SH-SY5Y (cell line): ENCODE results near the gene GDNF.

ENCODE experiments used
- GATA2 ChIP-seq: IDR thresholded peaks from 2 replicates; pipeline ENCODE4 v1.6.1; 2011; ENCODE audit warnings: mild to moderate bottlenecking, low read depth, low read length
- GATA3 ChIP-seq: IDR thresholded peaks from 2 replicates; pipeline ENCODE4 v1.6.1; 2011; ENCODE audit warnings: low read depth, mild to moderate bottlenecking, low read length, moderate library complexity

Gene GDNF, protein sequence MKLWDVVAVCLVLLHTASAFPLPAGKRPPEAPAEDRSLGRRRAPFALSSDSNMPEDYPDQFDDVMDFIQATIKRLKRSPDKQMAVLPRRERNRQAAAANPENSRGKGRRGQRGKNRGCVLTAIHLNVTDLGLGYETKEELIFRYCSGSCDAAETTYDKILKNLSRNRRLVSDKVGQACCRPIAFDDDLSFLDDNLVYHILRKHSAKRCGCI

DNA sequence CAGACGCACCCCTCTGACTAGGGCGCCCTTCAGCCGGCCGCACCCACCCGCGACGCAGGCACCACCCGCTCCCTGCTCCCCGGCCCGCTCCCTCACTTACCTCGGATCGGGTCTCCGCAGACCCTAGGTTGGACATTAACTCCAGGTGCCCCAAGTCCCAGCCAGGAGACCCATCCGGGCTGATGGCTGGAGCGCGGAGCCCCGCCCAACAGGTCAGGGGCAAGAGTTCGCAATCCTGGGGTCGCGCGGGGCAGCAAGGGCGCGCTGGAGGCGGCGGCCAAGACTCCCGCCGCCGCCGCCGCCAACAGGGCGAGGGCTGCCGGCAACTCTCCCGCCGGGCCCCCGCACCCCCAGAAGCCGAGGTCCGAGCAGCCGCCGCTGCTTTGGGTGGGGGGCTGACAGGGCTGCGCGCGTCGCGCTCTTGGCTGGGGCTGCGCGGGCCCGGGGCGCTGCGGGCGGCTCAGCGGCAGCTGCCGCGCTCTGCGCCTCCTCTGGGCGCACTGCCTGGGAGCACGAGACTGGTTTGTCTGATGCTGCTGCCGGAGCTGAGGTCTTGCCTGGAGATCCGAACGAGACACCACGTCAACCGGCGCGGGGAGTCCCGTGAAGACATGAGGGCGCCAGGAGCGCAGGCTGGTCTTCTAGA lies at the start of gene GDNF:
Gene GDNF, minus strand, starts transcription at position 635 of the 646 bp plus-strand sequence. CDS start 5,245 bp downstream, outside the sequence.
- TF ChIP-seq GATA3: no peak
- TF ChIP-seq GATA2: no peak

DNA sequence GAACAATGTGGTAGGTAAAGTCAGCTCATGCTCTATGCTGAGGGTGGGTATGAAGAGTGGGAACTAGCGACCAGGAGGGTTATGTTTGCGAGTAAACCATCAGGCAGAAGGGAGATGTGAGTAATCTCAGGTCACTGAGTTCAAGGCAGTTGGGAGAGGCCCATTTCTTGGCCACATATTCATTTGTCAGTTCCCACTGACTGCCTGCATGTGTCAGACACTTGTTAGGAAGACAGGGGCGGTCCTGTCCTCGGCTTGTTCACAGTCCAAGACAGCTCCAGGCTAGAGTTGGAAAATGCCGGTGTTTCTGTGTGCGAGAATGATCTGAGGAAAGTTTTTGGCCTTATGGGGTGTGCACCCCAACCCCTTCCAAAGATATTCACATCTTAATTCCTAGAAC lies 48.6 kb upstream of the GDNF start:
- TF ChIP-seq GATA2: no peak
- no peak for TF ChIP-seq GATA3

DNA sequence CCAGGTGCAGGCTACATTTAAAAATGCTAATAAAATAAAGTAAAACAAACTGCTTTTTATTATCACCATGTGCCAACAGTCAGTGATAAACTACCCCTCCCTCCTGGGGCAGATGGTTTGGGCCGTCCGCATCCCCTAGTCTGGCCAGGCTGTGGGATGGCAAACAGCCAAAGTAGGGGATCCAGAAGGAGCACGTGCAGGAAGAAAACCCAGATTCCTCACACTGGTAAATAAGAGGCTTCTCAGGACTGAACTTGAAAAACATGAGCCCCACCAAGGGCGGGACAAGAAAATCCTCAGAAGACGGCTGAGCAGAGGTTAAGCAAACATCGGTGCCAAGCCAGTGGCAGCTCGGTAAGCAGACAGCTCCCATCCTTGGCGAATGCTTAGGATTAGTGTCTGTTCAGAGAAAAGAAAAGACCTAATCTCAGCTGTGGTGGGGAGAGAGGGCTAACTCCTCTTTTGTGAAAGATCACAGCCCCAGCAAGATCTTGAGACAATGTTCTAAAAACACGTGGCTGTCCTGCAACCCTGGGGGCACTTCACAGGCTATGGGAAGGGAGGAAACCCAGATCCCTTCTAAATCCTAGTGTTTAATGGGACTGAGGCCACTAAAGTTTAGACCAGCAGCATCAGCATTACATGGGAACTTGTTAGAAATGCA lies 46.5 kb upstream of the GDNF start:
- TF ChIP-seq GATA2 (no peak), GATA3 (no peak)

DNA sequence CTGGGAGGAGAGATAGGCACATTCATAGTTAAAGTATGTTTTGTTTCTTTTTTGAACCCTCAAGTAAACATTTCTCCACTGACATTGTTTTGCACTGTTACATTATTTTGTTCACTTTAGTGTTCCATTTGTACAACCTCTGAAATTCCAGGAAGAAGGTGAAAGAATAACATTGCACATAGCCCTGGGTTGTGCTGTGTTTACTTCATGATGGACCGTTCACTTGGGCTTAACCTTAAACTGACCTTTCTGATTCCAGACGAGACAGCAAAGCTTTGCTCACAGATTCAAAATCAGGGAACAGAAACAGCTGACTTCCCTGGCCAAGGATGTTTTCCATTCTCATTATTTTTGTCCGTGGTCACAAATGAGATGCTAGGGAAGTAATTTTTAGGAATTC lies 42.8 kb upstream of the GDNF start:
- TF ChIP-seq GATA2: no peak

DNA sequence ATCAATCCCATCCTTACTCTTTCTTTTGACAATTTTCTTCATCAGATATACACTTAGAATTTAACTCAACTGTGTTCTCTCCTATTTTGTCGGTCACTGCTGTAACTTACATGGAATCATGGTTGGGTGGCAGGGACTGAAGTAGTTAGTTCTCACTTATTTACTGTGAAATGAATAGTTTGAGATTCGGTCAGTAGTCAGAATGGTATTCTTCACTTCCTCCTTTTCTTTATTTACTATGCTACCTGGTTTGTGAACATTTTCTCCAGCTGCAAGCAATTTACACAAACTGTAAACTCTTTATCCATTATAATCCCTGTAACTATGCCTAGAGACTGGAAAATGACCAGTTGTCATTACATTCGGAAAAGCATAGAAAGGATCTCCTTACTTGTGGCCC lies 41.5 kb upstream of the GDNF start:
- TF ChIP-seq GATA2: no peak
- TF ChIP-seq GATA3: no peak

DNA sequence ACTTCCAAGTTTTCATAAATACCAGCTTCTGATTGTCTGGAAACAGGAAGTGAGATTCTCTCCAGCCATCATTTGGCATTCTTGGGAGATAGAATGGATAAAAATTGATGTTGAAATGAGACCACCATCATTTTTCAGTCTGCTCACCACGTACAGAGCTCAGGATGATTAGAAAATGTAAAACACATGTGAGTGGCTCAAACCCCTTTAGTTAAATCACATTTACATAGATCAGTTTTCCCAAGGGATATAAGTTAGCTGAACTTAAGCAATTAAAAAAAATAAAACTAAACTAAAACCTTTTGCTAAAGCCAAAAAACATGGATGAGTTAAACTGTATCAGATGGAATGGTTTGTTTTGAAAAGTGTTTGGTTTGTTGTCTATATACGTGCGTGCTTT lies 37.1 kb upstream of the GDNF start:
- TF ChIP-seq GATA3: no peak
- no peak for TF ChIP-seq GATA2

DNA sequence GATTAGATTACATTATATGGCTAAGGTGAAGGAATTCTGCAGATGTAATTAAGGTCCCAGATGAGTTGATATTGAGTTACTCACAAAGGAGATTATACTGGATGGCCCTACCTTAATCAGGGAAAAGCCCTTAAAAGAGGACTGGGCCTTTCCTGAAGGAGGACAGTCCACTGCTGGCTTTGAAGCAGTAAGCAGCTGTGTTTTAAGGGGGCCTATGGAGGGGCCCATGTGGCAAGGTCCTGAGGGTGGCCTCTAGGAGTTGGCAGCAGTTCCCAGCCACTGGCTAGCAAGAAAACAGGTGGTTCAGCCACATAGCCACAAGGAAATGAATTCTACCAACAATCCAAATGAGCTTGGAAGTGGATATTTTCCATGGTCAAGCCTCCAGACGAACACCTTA lies 36.4 kb upstream of the GDNF start:
- no peak for TF ChIP-seq GATA2

DNA sequence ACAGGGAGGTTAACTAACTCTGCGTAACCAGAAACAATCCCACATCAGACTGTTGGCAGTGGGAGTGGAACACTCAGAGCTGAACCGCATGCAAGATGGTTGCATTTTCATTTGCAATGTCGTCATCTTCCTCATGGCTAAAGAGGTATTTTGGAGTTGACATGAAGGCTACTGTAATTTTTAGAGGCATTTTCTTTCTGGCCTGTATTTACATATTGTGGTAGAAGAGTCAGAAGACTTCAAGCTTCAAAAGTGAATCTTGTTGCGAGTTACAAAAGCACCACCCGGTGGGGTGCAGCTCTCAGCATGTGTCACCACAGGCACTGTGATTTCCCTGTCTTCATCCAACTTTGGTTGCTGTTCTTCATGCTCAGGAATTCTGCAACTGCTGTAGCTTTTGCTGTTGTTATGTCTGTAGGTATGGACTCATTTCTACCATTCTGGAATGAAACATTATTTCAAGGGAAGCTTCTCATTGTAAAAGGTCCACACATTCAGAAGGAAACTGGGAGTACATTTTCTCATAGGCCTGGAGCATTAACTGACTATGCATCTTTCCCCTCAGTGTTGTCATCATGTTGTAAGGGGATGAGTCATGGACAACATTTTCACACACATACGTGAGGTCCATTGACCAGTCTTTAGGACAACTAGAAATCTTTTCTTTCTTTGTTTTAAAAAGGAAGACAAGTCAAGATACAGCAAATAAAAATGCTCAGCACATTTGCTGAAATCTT lies 35.4 kb upstream of the GDNF start:
- no peak for TF ChIP-seq GATA3
- TF ChIP-seq GATA2: no peak

DNA sequence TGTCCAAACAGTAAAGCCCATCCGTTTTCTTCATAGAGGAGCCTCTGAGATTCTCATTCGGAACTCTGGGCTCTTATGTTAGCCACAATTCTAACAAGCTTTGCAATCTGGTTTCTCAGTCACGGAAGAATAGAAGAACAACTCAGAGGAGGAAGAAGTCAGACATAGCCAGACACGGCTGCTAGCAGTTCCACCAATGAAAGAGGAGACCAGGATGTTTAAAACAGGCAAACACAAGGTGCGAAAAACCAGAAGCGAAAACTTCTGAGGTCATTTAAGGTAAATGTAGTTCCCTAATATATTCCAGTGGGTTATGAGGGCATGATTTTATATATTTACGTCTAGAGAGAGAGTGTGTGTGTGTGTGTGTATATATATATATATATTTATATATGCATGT lies 34.1 kb upstream of the GDNF start:
- no peak for TF ChIP-seq GATA3
- TF ChIP-seq GATA2: no peak

DNA sequence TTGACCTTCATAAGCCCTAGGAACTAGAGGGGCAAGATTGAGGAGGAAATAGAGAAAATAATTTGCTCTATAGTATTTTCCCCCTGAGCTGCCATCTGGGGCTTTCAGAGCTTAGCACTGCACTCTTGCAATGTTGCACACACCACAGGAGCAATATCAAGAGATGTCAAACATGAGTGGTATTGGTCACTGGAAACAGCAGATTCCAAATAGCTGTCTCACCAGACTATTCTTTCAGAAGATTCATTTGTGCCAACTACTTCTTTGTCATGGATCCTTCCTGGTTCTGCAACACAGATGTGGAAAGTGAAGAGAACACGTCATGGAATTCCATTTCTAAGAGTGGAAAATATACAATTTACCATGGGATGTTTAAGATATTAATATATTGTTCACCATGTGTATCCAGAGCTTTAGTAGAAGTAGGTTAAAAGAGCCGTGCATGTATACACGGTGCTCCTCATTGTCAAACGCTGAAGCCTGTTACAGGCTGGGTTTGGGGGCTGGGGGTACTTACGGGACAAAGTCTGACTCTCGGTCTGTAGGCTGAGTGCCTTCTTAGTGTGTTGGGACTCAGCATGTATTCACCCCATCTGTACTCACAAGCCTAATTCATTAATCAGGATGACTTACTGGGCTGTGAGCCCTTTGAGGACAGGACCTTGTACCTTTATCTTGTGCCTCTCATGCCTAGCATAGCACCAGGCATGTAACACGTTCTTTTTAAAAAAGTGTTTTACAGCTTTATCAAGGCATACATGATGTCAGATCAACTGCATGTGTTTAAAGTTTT lies 31.4 kb upstream of the GDNF start:
- TF ChIP-seq GATA2 (no peak), GATA3 (no peak)

DNA sequence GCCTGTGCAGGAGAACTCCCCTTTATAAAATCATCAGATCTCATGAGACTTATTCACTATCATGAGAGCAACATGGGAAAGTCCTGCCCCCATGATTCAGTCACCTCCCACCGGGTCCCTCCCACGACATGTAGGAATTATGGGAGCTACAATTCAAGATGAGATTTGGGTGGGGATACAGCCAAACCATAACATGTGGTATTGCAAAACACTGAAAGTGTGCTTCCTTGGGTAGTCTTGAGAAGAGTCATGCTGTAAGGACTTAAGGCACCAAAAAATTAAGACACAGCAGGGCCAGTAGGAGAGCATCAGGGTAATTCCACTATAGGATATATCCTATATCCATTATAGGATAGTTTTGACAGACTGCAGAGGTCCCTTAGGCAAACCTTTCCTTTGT lies 29.4 kb upstream of the GDNF start:
- TF ChIP-seq GATA3 (no peak), GATA2 (no peak)

DNA sequence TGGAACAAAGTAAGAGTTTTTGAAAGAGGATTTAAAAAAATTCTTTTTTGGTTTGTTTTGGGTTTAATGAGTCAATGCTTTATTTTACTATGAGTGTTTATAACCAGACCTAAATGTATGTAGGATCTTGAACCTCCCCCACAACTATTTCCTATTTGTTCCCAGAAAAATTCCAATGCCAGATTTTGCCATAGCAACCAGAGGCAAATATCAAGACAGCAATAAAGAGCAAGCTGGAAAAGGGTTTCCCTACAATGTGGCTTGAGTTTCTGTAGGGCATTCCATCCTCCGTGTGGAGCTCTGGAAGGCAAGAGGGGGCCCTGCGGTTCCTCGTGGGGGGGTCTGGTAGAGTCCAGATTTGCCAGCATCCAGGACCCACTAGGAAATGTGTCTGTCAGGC lies 27.8 kb upstream of the GDNF start:
- TF ChIP-seq GATA3 (no peak), GATA2 (no peak)

DNA sequence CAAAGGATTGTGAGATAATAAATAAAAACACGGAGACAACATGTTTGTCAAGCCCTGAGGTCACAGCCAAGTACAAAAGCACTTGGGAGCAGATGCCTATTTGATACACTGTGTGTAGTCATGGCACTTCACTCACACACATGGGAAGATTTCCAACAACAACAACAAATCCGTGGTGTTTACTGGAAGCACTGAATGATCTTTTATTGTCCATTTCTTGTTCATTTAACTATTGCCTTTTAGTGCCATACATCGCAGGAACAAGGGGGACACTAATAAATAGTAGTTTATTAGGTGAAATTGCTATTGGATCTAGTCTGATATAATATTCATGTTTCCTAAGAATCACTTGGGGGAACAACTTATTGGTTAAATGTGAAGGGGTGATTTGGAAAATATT lies 20.4 kb upstream of the GDNF start:
- TF ChIP-seq GATA2 (no peak), GATA3 (no peak)

DNA sequence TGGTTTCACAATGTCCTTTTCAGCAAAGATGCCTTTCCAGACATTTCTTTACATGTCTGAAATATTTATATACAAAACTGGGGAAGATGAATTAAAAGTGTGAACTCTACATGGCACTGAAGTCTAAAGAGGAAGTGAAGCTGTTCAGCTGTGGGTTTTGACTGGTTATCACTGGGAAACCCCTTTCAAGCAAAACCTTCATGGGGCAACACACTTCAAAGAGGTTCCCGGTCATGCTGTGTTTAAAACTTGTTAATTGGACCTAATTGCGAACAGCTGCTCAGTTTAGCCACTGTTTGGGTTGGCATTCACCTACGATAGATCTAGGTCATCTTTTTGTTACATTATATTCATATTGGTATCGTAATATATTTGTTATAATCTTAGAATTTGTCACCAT lies 20.0 kb upstream of the GDNF start:
- TF ChIP-seq GATA2 (no peak), GATA3 (no peak)

DNA sequence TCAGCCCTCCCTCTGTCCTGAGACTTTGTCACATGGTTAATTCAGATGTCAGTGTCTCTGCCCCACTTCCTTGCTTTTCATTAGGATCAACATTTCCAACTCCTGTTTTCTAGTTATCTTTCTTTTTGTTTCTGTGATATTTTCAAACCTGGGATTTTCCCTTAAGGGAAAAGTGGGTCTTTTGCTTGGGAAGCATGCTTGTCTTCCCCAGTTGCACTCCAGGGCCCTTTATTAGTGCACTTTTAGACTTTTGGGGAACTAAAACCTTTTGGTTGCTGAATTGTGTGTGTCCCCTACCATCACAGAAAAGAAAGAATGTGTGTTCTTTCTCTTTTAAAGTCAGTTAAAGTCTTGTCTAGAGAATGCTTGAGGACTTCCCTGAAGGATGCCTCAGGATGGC lies 18.4 kb upstream of the GDNF start:
- TF ChIP-seq GATA2 (no peak), GATA3 (no peak)
